ENCODE measurements around the gene KANSL3.
"Not testable (repeated sequence)": the region's sequence is repeated elsewhere in the genome, so short reads cannot be mapped to it uniquely, and the experiment has no call there.

Gene KANSL3

DNA sequence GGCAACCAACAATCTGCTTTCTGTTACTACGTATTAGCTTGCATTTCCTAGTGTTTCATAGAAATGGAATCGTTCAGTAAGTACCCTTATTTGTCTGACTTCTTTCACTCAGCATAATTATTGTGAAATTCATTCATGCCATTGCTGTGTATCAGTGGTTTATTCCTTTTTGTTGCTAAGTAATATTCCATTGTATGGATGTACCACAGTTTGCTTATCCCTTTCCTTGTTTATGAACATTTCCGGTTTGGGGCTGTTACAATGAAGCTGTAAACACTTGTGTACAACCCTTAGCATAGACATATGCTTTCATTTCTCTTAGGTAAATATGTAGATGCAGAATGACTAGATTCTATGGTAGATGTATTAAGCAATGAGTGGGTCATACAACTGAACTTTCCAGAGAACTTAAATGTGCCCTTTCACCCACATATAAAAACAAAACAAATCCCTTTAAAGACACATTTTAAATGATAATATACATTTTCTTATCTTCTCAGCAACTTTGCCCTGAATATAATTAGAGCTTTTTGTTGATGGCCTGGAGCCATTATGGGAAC lies 26.3 kb upstream of the KANSL3 start:
- Mint-ChIP-seq H3K27ac (no peak overlapping the region), H3K9me3 (no peaks in the 10 kb centered on the region), H3K4me1 (ENCODE audit: low read depth) (no peaks in the 10 kb centered on the region), H3K27me3 (no peaks in the 10 kb centered on the region), H3K36me3 (ENCODE audit: low read depth) (no peaks in the 10 kb centered on the region), H3K4me3 (no peak overlapping the region)

GRCh38 chr2:96663829-96664228 lies 25.7 kb upstream of the KANSL3 start:
- no peaks in the 10 kb centered on the region for H3K36me3 Mint-ChIP-seq (ENCODE audit: low read depth)
- no peak overlapping the region for H3K4me3 Mint-ChIP-seq
- H3K9me3 Mint-ChIP-seq: no peaks in the 10 kb centered on the region
- H3K27me3 Mint-ChIP-seq: no peaks in the 10 kb centered on the region
- no peak overlapping the region for H3K27ac Mint-ChIP-seq
- no peaks in the 10 kb centered on the region for H3K4me1 Mint-ChIP-seq (ENCODE audit: low read depth)

GRCh38 chr2:96663177-96663576 lies 25.1 kb upstream of the KANSL3 start:
- Mint-ChIP-seq H3K27me3 (no peaks in the 10 kb centered on the region), H3K4me1 (ENCODE audit: low read depth) (no peaks in the 10 kb centered on the region), H3K36me3 (ENCODE audit: low read depth) (no peaks in the 10 kb centered on the region), H3K4me3 (no peak overlapping the region), H3K9me3 (no peaks in the 10 kb centered on the region), H3K27ac (no peak overlapping the region)

DNA sequence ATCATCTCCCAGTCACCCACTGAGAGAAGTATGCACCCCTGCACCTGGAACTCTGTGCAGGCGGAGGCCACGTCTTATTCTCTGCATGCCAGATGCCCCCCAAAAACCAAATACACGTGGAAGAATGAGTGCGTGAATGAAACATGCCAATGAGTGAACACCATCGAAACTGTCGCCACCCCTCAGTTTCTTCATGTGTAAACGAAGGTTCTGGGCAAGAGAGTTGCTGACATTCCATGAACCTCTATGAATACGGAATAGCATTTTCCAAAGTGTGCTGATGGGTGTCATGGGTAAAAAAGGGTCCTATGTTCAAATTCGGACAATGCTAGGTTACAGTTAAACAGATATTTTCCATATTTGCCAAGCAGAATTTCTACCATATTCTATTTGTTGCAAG lies 24.2 kb upstream of the KANSL3 start:
- H3K36me3 Mint-ChIP-seq (ENCODE audit: low read depth): no peaks in the 10 kb centered on the region
- H3K4me1 Mint-ChIP-seq (ENCODE audit: low read depth): no peaks in the 10 kb centered on the region
- H3K4me3 Mint-ChIP-seq: no peak overlapping the region
- H3K9me3 Mint-ChIP-seq: no peaks in the 10 kb centered on the region
- H3K27me3 Mint-ChIP-seq: no peaks in the 10 kb centered on the region
- H3K27ac Mint-ChIP-seq: no peak overlapping the region

DNA sequence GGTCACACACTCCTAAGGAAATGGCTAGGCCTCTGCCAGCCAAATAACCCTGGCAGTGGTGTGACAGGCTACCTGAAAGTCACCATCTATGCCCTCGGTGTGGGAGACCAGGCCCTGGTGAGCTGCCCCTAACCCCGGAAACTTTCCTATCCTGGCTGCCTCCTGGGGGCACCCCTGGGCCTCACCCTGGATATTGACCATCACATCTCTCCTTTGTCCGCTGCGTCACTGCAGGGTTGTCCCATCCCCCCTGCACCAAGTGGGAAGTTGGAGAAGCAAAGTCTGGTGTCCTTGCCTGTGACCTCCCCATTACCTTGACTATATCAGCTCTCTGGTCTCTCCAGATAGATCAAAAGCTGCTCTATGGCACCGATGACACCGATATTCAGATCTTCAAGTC lies 23.2 kb upstream of the KANSL3 start:
- no peak overlapping the region for H3K4me3 Mint-ChIP-seq
- no peak overlapping the region for H3K27ac Mint-ChIP-seq
- no peaks in the 10 kb centered on the region for H3K27me3 Mint-ChIP-seq
- no peaks in the 10 kb centered on the region for H3K9me3 Mint-ChIP-seq
- H3K4me1 Mint-ChIP-seq (ENCODE audit: low read depth): no peaks in the 10 kb centered on the region
- no peaks in the 10 kb centered on the region for H3K36me3 Mint-ChIP-seq (ENCODE audit: low read depth)

DNA sequence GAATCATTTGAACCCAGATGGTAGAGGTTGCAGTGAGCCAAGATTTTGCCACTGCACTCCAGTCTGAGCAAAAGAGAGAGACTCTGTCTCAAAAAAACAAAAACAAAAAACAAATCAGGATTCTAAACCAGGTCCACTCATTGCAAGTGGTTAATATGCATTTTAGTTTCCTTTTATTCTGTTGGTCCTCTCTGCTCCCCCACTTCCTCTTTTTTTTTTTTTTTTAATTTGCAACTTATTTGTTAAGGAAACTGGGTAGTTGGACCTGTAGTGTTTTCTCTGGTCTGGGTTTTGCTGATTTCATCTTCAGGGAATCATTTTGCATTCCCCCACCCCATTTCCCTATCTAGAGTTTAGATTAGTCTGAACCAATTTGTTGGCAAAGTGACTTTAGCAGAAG lies 18.4 kb upstream of the KANSL3 start:
- no peak overlapping the region for H3K4me3 Mint-ChIP-seq
- no peaks in the 10 kb centered on the region for H3K27me3 Mint-ChIP-seq
- no peaks in the 10 kb centered on the region for H3K36me3 Mint-ChIP-seq (ENCODE audit: low read depth)
- H3K27ac Mint-ChIP-seq: no peak overlapping the region
- no peaks in the 10 kb centered on the region for H3K4me1 Mint-ChIP-seq (ENCODE audit: low read depth)
- no peaks in the 10 kb centered on the region for H3K9me3 Mint-ChIP-seq

DNA sequence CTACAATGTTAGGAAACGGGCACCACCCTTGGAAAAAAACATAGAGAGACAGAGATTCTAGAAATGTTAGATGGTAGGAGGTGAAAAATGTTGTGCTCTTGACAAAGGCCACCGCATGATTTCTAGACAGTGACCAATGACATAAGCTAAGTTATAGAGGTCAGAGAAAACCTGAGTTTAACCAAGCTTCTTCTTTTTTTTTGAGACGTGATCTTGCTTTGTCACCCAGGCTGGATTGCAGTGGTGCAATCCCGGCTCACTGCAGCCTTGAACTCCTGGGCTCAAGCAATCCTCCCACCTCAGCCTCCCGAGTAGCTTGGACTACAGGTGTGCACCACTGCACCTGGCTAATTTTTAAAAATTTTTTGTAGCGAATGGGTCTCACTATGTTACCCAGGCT lies 17.4 kb upstream of the KANSL3 start:
- H3K9me3 Mint-ChIP-seq: no peaks in the 10 kb centered on the region
- no peaks in the 10 kb centered on the region for H3K36me3 Mint-ChIP-seq (ENCODE audit: low read depth)
- H3K27ac Mint-ChIP-seq: no peak overlapping the region
- no peak overlapping the region for H3K4me3 Mint-ChIP-seq
- H3K27me3 Mint-ChIP-seq: no peaks in the 10 kb centered on the region
- H3K4me1 Mint-ChIP-seq (ENCODE audit: low read depth): no peaks in the 10 kb centered on the region

- H3K9me3 Mint-ChIP-seq; H3K4me1 Mint-ChIP-seq (ENCODE audit: low read depth); H3K27ac Mint-ChIP-seq; H3K27me3 Mint-ChIP-seq; H3K36me3 Mint-ChIP-seq (ENCODE audit: low read depth); H3K4me3 Mint-ChIP-seq: not testable (repeated sequence)
These were observed 16.7 kb upstream of the KANSL3 start for GRCh38 chr2:96654791-96655190.

- no peaks in the 10 kb centered on the region for H3K9me3 Mint-ChIP-seq
- no peaks in the 10 kb centered on the region for H3K36me3 Mint-ChIP-seq (ENCODE audit: low read depth)
- H3K27me3 Mint-ChIP-seq: no peaks in the 10 kb centered on the region
- no peak overlapping the region for H3K27ac Mint-ChIP-seq
- no peaks in the 10 kb centered on the region for H3K4me1 Mint-ChIP-seq (ENCODE audit: low read depth)
- H3K4me3 Mint-ChIP-seq: no peak overlapping the region
These were observed 13.7 kb upstream of the KANSL3 start for GRCh38 chr2:96651793-96652192.

DNA sequence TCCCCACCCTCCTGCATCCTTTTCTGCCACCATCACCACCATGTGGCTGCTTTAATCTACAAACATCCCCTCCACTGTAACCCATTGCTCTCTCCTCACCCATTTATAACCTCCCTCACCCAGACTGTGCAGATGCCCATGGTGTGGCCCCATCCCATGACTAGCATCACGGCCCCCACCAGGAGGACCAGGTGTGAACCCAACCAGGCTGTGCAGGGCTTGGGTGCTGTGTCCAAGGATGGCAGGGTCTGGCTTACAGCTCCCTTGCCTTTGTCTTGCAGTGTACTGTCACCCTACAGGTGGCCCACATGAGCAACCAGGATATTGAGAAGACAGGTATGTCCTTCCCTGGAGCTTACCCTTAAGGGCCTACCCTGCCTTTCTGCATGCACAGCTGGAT lies 11.2 kb upstream of the KANSL3 start:
- Mint-ChIP-seq H3K36me3 (ENCODE audit: low read depth) (no peaks in the 10 kb centered on the region), H3K9me3 (no peaks in the 10 kb centered on the region), H3K4me3 (no peak overlapping the region), H3K27ac (no peak overlapping the region), H3K4me1 (ENCODE audit: low read depth) (no peaks in the 10 kb centered on the region), H3K27me3 (no peaks in the 10 kb centered on the region)

DNA sequence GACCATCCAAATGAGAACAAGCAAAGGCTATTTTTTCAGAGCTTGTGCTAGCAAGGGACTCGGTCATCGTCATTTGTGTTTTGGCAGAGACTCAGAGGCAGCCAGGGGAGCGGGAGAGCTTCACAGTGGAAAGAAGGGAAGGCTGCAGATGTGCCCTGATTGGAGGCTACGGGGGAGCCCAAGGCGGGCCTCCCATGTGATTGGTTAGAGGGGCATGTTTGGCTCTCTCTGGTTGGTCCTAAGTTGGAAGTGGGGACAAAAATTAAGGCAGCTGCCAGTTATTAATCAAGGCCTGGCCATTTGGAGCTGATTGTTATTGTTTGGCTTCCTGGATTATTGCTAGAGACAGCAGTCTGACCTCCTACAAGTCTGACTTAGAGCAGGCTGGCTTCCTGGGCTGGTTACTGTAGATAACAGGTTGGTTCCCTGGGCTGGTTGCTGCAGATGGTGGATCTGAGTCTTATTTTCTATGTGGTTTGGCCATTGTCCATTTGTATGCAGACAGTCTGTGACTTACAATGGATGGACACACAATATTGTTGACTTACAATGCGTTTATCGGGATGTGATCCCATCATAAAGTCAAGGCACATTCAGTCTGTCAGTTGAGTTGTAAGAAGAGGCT lies 10.3 kb upstream of the KANSL3 start:
- H3K27ac Mint-ChIP-seq: no peak overlapping the region
- H3K4me3 Mint-ChIP-seq: no peak overlapping the region
- no peaks in the 10 kb centered on the region for H3K9me3 Mint-ChIP-seq
- no peaks in the 10 kb centered on the region for H3K36me3 Mint-ChIP-seq (ENCODE audit: low read depth)
- H3K4me1 Mint-ChIP-seq (ENCODE audit: low read depth): no peaks in the 10 kb centered on the region
- no peaks in the 10 kb centered on the region for H3K27me3 Mint-ChIP-seq

DNA sequence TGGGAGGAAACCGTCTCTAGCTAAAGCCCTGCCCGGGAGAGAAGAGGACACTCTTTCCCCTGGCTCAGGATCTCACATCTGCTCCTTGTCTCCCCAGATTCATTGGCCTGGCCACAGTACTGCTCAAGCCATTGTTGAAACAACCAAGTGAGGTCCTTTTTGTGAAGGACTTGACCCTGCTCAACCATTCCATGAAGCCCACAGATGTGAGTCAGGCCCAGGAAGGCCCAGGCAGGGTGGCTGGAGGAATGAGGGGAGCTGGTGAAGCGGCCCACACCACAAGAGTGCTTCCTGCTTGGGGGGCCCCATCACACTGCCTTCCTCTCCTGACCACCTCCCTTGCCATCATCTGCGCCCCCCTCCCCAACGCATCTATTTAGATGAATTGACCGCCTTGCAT lies 9.6 kb upstream of the KANSL3 start:
- Mint-ChIP-seq H3K4me3 (no peak overlapping the region), H3K4me1 (ENCODE audit: low read depth) (no peaks in the 10 kb centered on the region), H3K9me3 (no peaks in the 10 kb centered on the region), H3K36me3 (ENCODE audit: low read depth) (no peaks in the 10 kb centered on the region), H3K27me3 (no peaks in the 10 kb centered on the region), H3K27ac (no peak overlapping the region)

DNA sequence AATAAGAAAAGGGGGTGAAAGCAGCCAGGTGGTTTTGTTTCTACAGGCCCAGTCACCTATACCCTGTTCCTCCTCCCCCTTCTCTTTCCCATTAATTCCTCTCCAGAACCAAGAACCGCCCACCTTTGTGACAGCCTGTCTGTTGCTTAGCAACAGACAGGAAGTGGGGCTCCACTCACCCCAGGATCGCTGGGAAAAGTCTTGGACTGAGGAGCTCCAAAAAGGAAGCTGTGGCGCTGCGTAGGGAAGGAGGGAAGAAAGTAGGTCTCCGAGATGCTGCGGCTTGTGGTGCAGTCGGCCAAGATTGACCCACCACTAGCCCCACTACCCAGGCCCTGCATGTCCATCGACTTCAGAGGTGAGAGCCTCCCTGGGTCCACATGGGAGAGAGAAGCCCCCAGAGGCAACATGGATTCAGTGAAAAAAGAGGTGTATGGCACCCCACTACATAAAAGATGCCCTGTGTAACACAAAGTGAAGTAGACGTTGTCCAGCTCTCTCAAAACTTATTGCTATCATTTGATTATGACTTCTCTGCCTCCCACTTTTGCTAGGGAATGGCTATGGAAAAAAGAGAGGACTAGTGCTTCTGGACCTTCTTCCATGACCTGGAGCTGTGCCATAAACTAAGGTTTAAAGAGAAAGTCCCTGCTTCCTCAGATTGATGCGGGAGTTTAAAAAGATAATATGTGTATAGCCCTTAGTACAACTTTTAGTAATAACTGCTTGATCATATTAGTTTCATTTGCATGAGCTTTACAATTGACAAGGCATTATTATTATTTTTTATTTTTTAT lies 4.7 kb upstream of the KANSL3 start, which contains the start of gene FER1L5:
FER1L5 (plus strand) TSS at position 201 of the 797 bp plus-strand sequence; CDS start at position 274, 73 bp downstream.
- peaks cover 9% of the 10 kb centered on the region for H3K4me1 Mint-ChIP-seq (ENCODE audit: low read depth)
- H3K27me3 Mint-ChIP-seq: peaks cover 7% of the 10 kb centered on the region
- H3K27ac Mint-ChIP-seq: no peak within 1 kb of the TSS
- no peaks in the 10 kb centered on the region for H3K9me3 Mint-ChIP-seq
- no peak within 1 kb of the TSS for H3K4me3 Mint-ChIP-seq
- no peaks in the 10 kb centered on the region for H3K36me3 Mint-ChIP-seq (ENCODE audit: low read depth)

DNA sequence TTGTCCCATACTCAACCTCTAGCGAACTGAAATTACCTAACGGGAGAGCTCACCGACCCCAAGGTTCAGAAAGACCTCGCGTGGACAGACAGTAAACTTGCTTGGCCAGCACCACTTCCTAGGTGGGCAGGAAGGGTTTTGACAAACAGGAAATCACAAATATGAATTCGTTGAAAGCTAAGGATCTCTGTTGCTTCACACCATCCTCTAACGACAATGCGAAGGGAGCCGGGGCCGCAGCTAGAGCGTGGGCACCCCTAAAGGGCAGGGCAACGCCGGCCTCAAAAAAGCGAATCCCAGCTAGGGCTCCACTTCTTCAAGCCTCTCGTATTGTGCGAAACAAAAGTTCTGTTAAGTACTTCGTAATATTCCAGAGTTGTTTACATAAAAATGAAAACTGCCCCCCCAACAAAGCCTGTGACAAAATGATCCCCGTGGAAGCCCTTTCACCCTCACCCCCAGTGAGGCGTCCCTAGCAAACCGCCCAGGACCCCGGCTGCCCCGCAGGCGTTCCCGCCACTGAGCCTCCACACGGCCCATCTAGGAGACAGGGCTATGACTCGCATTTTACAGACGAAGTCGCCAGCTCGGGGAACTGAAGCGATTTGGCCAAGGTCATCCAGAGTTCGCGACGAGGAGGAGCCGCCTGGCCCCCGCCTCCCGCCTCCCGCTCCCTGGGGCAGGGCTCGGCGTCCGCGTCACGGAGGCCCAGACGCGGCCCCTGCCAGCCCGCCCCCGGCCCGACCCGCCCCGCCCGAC lies 548 bp downstream of the KANSL3 start:
- Mint-ChIP-seq H3K9me3 (no peaks in the 10 kb centered on the region), H3K36me3 (ENCODE audit: low read depth) (peaks cover 32% of the 10 kb centered on the region), H3K27ac (peak overlapping the region; percentile 92), H3K27me3 (peaks cover 7% of the 10 kb centered on the region), H3K4me1 (ENCODE audit: low read depth) (peaks cover 40% of the 10 kb centered on the region), H3K4me3 (peak overlapping the region; percentile 95)

GRCh38 chr2:96636551-96637171 lies 1.5 kb downstream of the KANSL3 start:
- peaks cover 40% of the 10 kb centered on the region for H3K36me3 Mint-ChIP-seq (ENCODE audit: low read depth)
- no peaks in the 10 kb centered on the region for H3K9me3 Mint-ChIP-seq
- H3K4me3 Mint-ChIP-seq: peak overlapping the region; percentile 95
- peaks cover 44% of the 10 kb centered on the region for H3K4me1 Mint-ChIP-seq (ENCODE audit: low read depth)
- H3K27me3 Mint-ChIP-seq: peaks cover 7% of the 10 kb centered on the region
- H3K27ac Mint-ChIP-seq: peak overlapping the region; percentile 92

Data from stimulated activated naive CD8-positive, alpha-beta T cell treated with anti-CD3 and anti-CD28 coated beads, Interleukin-15, Interleukin-2, amounts not matched to agents 100 ng/mL and 50 ng/mL, for 24 hours (primary cell).